Stomach (tissue), 9 donors: ENCODE data around the gene KLHL24. TPM values are rescaled to one million over a fixed set of nuclear protein-coding genes. Genes with fewer than 3 reads are reported as not detected.

ENCODE experiments used
- DNase-seq, 2 donors: peaks; one replicate each; pipeline versions ENCODE4 v3.0.0 to v3.0.0-alpha.2; 2013 to 2019
- H3K27ac ChIP-seq, 5 donors: fragments of 200-600 bp in 4 of 5; sonication (generic) in 4 of 5; one replicate each; pipeline ENCODE4 v1.5.1; 2013 to 2019; ENCODE audit warnings: mild to moderate bottlenecking in 1 of 5, moderate library complexity in 1 of 5
- H3K27me3 ChIP-seq, 3 donors: fragments of 200-600 bp; sonication (generic); one replicate each; pipeline ENCODE4 v1.5.1; 2017 to 2019; ENCODE audit warnings: mixed run types in 1 of 3
- H3K36me3 ChIP-seq, 4 donors: fragments of 200-600 bp; sonication (generic); 1 replicate in 3 of 4; 2 replicates in 1 of 4; pipeline ENCODE4 v1.5.1; 2016 to 2019
- H3K4me1 ChIP-seq, 4 donors: fragments of 200-600 bp; sonication (generic); one replicate each; pipeline ENCODE4 v1.5.1; 2016 to 2019
- H3K4me3 ChIP-seq, 4 donors: fragments of 200-600 bp; sonication (generic) in 3 of 4; one replicate each; pipeline ENCODE4 v1.5.1; 2016 to 2019; ENCODE audit warnings: mild to moderate bottlenecking in 1 of 4
- H3K9me3 ChIP-seq, 4 donors: fragments of 200-600 bp; sonication (generic); one replicate each; pipeline ENCODE4 v1.5.1; 2016 to 2019
- EP300 ChIP-seq: sonication (generic); formaldehyde crosslinking; IDR thresholded peaks from one replicate; pipeline ENCODE4 v1.6.1; 2017; ENCODE audit warnings: antibody characterized with exemption
- POLR2A ChIP-seq, 4 donors: fragments of 450-650 bp; IDR thresholded peaks; one replicate each; pipeline ENCODE4 v1.6.1; 2016; ENCODE audit warnings: antibody characterized with exemption in 4 of 4, control low read depth in 2 of 4, mild to moderate bottlenecking in 1 of 4, moderate library complexity in 1 of 4
- POLR2AphosphoS5 ChIP-seq, 3 donors: sonication (generic); formaldehyde crosslinking; IDR thresholded peaks; one replicate each; pipeline ENCODE4 v1.6.1; 2016; ENCODE audit warnings: antibody characterized with exemption in 3 of 3
- WGBS, 5 donors: extraction: QIAGEN DNeasy Blood & Tissue Kit in 3 of 5; methylation state at CpG; one replicate each; pipeline versions ENCODE4 v1.1.5 to v1.1.7; 2013 to 2018; 5-methylcytosine and 5-hydroxymethylcytosine counted together
- intact Hi-C: fragments of 100-400 bp; cut with DNase I; formaldehyde crosslinking; loops from one replicate; pipeline ENCODE4 v1.15.1; 2023; ENCODE audit warnings: low total_unique reads
- polyA plus RNA-seq, 3 donors: library from polyadenylated mRNA; stranded (reverse); fragments of 200-250 nt; gene quantifications; one replicate each; pipeline ENCODE4 v1.2.3, GENCODE V29; 2013
- total RNA-seq, 5 donors: library from RNA; depleted of rRNA; stranded (reverse); fragments of >200 nt; gene quantifications; one replicate each; pipeline versions ENCODE4 v1.1.0 to v1.2.3, GENCODE V29; 2014 to 2016
- TF ChIP-seq, protein P1 (sequence below), 7 experiments: fragments of 450-650 bp in 4 of 7; fragments of 200-600 bp in 3 of 7; sonication (generic) in 3 of 7; IDR thresholded peaks; one replicate each; pipeline ENCODE4 v1.5.1; 2016 to 2019; ENCODE audit warnings: antibody characterized with exemption in 7 of 7, control low read depth in 2 of 7, mild to moderate bottlenecking in 1 of 7
- donor health status: healthy with polysubstance abuse.
- donor health status: Bipolar disorder and iron deficiency.
- donor health status: healthy.

The KLHL24 gene
- total and polyA plus RNA-seq, 8 donors: 5.2 to 186 (median 28.2) TPM

DNA sequence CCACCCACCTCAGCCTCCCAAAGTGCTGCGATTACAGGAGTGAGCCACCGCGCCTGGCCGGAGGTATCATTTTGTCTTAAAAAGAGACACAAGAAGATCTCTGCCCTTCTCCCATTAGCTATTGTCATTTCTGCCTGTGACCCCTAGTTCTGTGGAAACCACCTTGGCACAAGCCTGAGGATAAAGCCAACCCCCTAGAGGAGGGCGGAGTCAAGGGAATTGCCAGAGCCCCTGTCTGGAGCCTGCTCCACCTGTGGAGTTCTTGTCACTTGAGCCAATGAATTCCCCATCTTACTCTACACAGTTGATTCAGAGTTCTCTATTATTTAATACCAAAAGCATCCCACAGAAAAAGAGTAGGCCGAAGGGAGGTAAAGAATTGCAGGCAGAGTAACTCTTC lies 45.0 kb upstream of the KLHL24 start:
- no peak overlapping the region for H3K4me3 ChIP-seq
- no peaks in the 10 kb centered on the region for H3K9me3 ChIP-seq
- WGBS, 5 donors: 96 to 100% (median 97%) methylated on average over 6 of the region's 6 CpGs
- H3K36me3 ChIP-seq: no peaks in the 10 kb centered on the region
- intact Hi-C loops: no loop called here
- TF ChIP-seq, protein P1, sequence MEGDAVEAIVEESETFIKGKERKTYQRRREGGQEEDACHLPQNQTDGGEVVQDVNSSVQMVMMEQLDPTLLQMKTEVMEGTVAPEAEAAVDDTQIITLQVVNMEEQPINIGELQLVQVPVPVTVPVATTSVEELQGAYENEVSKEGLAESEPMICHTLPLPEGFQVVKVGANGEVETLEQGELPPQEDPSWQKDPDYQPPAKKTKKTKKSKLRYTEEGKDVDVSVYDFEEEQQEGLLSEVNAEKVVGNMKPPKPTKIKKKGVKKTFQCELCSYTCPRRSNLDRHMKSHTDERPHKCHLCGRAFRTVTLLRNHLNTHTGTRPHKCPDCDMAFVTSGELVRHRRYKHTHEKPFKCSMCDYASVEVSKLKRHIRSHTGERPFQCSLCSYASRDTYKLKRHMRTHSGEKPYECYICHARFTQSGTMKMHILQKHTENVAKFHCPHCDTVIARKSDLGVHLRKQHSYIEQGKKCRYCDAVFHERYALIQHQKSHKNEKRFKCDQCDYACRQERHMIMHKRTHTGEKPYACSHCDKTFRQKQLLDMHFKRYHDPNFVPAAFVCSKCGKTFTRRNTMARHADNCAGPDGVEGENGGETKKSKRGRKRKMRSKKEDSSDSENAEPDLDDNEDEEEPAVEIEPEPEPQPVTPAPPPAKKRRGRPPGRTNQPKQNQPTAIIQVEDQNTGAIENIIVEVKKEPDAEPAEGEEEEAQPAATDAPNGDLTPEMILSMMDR (IDR thresholded peaks at IDR 0.05): no peak
- TF ChIP-seq EP300 (no peak), POLR2A (IDR thresholded peaks at IDR 0.05) (no peak), POLR2AphosphoS5 (IDR thresholded peaks at IDR 0.05) (no peak)
- peaks cover 0 to 23% (median under 1%) of the 10 kb centered on the region in 4 donors for H3K4me1 ChIP-seq
- no peak overlapping the region for H3K27ac ChIP-seq
- H3K27me3 ChIP-seq: peaks cover 0 to 11% (median 0%) of the 10 kb centered on the region in 3 donors
- DNase-seq: no peak

DNA sequence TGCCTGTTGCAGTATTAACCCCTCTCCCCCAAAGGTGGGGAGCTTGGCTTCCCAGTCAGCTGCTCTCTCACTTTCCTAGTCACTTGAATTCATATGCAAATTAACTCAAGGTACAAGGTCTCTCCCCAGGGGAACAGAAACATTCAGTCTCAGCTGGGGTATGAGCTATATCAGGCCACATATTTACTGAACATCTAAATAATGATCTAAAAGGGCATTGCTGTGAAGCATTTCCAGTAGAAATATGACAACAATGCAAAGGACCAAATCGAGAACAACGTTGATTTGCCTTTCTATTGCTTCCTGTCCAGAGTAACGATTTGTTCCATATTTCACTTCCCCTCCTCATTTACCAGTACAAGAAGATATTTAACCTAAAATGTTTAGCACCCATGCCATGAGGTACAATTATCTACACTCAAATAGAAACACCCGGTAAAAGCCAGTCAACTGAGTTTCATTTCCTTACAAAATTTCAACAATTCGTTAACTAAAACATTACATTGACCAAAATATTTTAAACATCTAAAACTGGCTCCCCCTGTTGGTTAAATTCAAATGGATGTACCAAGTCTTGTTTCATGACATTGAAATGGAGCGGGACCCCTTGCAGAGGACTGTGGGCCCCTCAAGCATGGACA lies 43.4 kb upstream of the KLHL24 start:
- no peak overlapping the region for H3K27ac ChIP-seq
- no peak overlapping the region for H3K4me3 ChIP-seq
- no peak for TF ChIP-seq EP300
- TF ChIP-seq, protein P1 (IDR thresholded peaks at IDR 0.05): no peak
- TF ChIP-seq POLR2AphosphoS5 (IDR thresholded peaks at IDR 0.05): no peak
- no peak for TF ChIP-seq POLR2A (IDR thresholded peaks at IDR 0.05)
- DNase-seq: peak in 1 of 2 donors; percentile 9
- H3K9me3 ChIP-seq: peaks cover 0 to 3% (median 0%) of the 10 kb centered on the region in 4 donors
- peaks cover 0 to 11% (median 0%) of the 10 kb centered on the region in 3 donors for H3K27me3 ChIP-seq
- peaks cover 0 to 14% (median 0%) of the 10 kb centered on the region in 4 donors for H3K4me1 ChIP-seq
- intact Hi-C loops: no loop called here
- WGBS, 5 donors: 44 to 61% (median 54%) methylated on average over 6 of the region's 6 CpGs
- no peaks in the 10 kb centered on the region for H3K36me3 ChIP-seq

DNA sequence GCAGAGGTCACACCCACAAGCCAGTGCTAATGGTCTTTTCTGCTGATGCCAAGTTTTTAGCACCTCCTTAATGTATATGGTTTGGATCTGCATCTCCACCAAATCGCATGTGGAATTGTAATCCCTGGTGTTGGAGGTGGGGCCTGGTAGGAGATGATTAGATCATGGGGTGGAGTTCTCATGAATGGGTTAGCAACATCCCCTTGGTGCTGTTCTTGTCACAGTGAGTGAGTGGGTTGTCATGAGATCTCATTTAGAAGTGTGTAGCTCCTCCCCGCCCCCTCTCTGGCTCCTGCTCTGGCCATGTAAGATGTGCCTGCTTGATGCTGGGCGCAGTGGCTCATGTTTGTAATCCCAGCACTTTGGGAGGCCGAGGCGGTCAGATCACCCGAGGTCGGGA lies 42.6 kb upstream of the KLHL24 start:
- no peak for DNase-seq
- Histone ChIP-seq H3K36me3 (no peaks in the 10 kb centered on the region), H3K27me3 (peaks cover 0 to 11% (median 0%) of the 10 kb centered on the region in 3 donors), H3K9me3 (peaks cover 0 to 8% (median 1%) of the 10 kb centered on the region in 4 donors), H3K4me3 (no peak overlapping the region), H3K27ac (no peak overlapping the region), H3K4me1 (peaks cover 0 to 7% (median 0%) of the 10 kb centered on the region in 4 donors)
- intact Hi-C loops: no loop called here
- 91 to 98% (median 94%) methylated on average over 7 of the region's 7 CpGs for WGBS, 5 donors
- TF ChIP-seq EP300 (no peak), POLR2AphosphoS5 (IDR thresholded peaks at IDR 0.05) (no peak), POLR2A (IDR thresholded peaks at IDR 0.05) (no peak)
- TF ChIP-seq, protein P1 (IDR thresholded peaks at IDR 0.05): no peak

DNA sequence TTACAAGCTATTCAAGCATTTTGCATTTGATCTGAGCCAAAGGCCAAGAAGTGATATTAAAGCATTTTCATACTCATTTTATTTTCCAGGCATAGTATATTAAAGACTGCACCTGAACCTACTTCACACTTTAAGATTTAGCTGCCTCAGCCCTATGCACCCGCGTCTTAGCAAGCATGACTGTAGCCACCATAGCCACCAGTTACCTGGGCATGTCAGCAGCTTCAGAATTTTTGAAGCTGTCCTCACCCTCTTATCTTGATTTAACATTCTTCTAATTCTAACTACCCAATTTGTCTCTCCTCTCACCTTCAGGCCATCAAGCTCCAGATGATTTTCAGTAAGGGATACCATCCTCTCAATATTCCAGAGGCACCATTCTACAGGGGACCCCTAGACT lies 40.8 kb upstream of the KLHL24 start:
- WGBS, 5 donors: 66 to 100% (median 99%) methylated on average over 2 of the region's 2 CpGs
- Histone ChIP-seq H3K27ac (no peak overlapping the region), H3K9me3 (peaks cover 0 to 19% (median 9%) of the 10 kb centered on the region in 4 donors), H3K4me3 (no peak overlapping the region), H3K27me3 (peaks cover 0 to 11% (median 0%) of the 10 kb centered on the region in 3 donors), H3K4me1 (peaks cover 0 to 7% (median 0%) of the 10 kb centered on the region in 4 donors), H3K36me3 (no peaks in the 10 kb centered on the region)
- DNase-seq: no peak
- no peak for TF ChIP-seq EP300
- TF ChIP-seq POLR2A (IDR thresholded peaks at IDR 0.05): no peak
- TF ChIP-seq, protein P1 (IDR thresholded peaks at IDR 0.05): no peak
- TF ChIP-seq POLR2AphosphoS5 (IDR thresholded peaks at IDR 0.05): no peak
- intact Hi-C loops: no loop called here
